Caco-2 (cell line): ENCODE results near the gene TRPT1. TPM values are rescaled to one million over a fixed set of nuclear protein-coding genes. Genes with fewer than 3 reads are reported as not detected.

Source experiments
- BruUV-seq: library from RNA; stranded (reverse); fragments of 400-500 nt; replicated peaks from 2 replicates; lab custom pipeline; 2021; lab: Mats Ljungman, UMichigan
- CTCF ChIA-PET: fragments of 300-600 bp; sonication (Branson Sonifier 250); formaldehyde crosslinking; loops from one replicate; lab custom pipeline; 2022; ENCODE audit warnings: antibody characterized with exemption; lab: Charles Lee
- POLR2A ChIA-PET: fragments of 300-600 bp; sonication (Branson Sonifier 250); formaldehyde crosslinking; loops from one replicate; lab custom pipeline; 2022; ENCODE audit warnings: antibody characterized with exemption; lab: Charles Lee
- DNase-seq, 2 experiments: peaks; one replicate each; pipeline versions ENCODE4 v3.0.0 to v3.0.0-alpha.2; 2020 to 2022
- H3K27me3 ChIP-seq: replicated peaks from 2 replicates; pipeline ENCODE4 v1.6.0; 2011; ENCODE audit warnings: low read length; ENCODE audit not compliant: control insufficient read depth, insufficient read depth
- H3K36me3 ChIP-seq: 2 replicates; pipeline ENCODE4 v1.5.1; 2011; ENCODE audit warnings: low read length; ENCODE audit not compliant: control insufficient read depth, insufficient read depth
- H3K4me1 ChIP-seq: fragments of 250-450 bp; sonication (Bioruptor Pico); 2 replicates; pipeline ENCODE4 v1.5.1; 2020; ENCODE audit warnings: mild to moderate bottlenecking
- H3K4me3 ChIP-seq: 2 replicates; pipeline ENCODE4 v1.5.1; 2011; ENCODE audit warnings: low read depth, mild to moderate bottlenecking, control low read depth, low read length
- H3K9me3 ChIP-seq: fragments of 250-450 bp; sonication (Bioruptor Pico); 2 replicates; pipeline ENCODE4 v1.5.1; 2020; ENCODE audit warnings: mild to moderate bottlenecking, moderate library complexity
- H3K27ac Mint-ChIP-seq: one replicate; pipeline ENCODE4 v1.8.0; 2022; ENCODE audit warnings: mixed read lengths; ENCODE audit not compliant: unreplicated experiment
- H3K27me3 Mint-ChIP-seq: one replicate; pipeline ENCODE4 v1.8.0; 2022; ENCODE audit warnings: mixed read lengths; ENCODE audit not compliant: insufficient read depth, unreplicated experiment
- H3K36me3 Mint-ChIP-seq: one replicate; pipeline ENCODE4 v1.8.0; 2022; ENCODE audit warnings: mild to moderate bottlenecking, mixed read lengths; ENCODE audit not compliant: insufficient read depth, unreplicated experiment
- H3K4me1 Mint-ChIP-seq: one replicate; pipeline ENCODE4 v1.8.0; 2022; ENCODE audit warnings: low read depth, mixed read lengths; ENCODE audit not compliant: unreplicated experiment
- H3K4me3 Mint-ChIP-seq: one replicate; pipeline ENCODE4 v1.8.0; 2022; ENCODE audit warnings: mild to moderate bottlenecking, moderate library complexity, mixed read lengths; ENCODE audit not compliant: unreplicated experiment
- H3K9me3 Mint-ChIP-seq: one replicate; pipeline ENCODE4 v1.8.0; 2022; ENCODE audit warnings: mixed read lengths; ENCODE audit not compliant: unreplicated experiment
- CTCF ChIP-seq, 2 experiments: fragments of 200-600 bp in 1 of 2; IDR thresholded peaks; 1 replicate in 1 of 2; 2 replicates in 1 of 2; pipeline versions ENCODE4 v1.5.1 to v1.8.0; 2011 to 2022; ENCODE audit warnings: antibody characterized with exemption in 1 of 2, control low read depth in 1 of 2, inconsistent platforms in 1 of 2, low read depth in 1 of 2, low read length in 1 of 2, mild to moderate bottlenecking in 1 of 2, moderate library complexity in 1 of 2; ENCODE audit not compliant: insufficient read depth in 1 of 2, severe bottlenecking in 1 of 2, unreplicated experiment in 1 of 2
- intact Hi-C: fragments of 100-400 bp; cut with micrococcal nuclease; formaldehyde crosslinking; loops from one replicate; pipeline ENCODE4 v1.10.0; 2022; ENCODE audit not compliant: unreplicated experiment
- total RNA-seq: library from RNA; stranded (reverse); gene quantifications from 2 replicates; pipeline ENCODE4 v1.2.3, GENCODE V29; 2022

TRPT1 gene
- total RNA-seq, 1 experiment from 2014 or later: 32.1 TPM

GRCh38 chr11:64178951-64179639, 46.9 kb downstream of the TRPT1 start:
- peaks cover 13% of the 10 kb centered on the region for H3K4me1 ChIP-seq
- H3K4me3 ChIP-seq: no peak overlapping the region
- no peaks in the 10 kb centered on the region for H3K27me3 Mint-ChIP-seq
- no peak for DNase-seq
- H3K27me3 ChIP-seq: no peaks in the 10 kb centered on the region
- TF ChIP-seq CTCF (IDR thresholded peaks at IDR 0.05; ENCODE audit: insufficient read depth in 1 of 2, low read depth in 1 of 2, low read length in 1 of 2, severe bottlenecking in 1 of 2, unreplicated experiment in 1 of 2): no peak
- intact Hi-C loops: no loop called here
- H3K4me1 Mint-ChIP-seq: peaks cover 12% of the 10 kb centered on the region
- no peak overlapping the region for H3K4me3 Mint-ChIP-seq
- ChIA-PET CTCF (no interaction called here), POLR2A (no interaction called here)
- peaks cover 3% of the 10 kb centered on the region; the same call in 1 of the 2 replicates for H3K9me3 ChIP-seq
- peaks cover 22% of the 10 kb centered on the region for H3K36me3 Mint-ChIP-seq
- no peaks in the 10 kb centered on the region for H3K36me3 ChIP-seq
- H3K27ac Mint-ChIP-seq: no peak overlapping the region
- peaks cover 6% of the 10 kb centered on the region for H3K9me3 Mint-ChIP-seq
- no TSS peak for BruUV-seq

- Mint-ChIP-seq H3K9me3 (peaks cover 10% of the 10 kb centered on the region), H3K27ac (no peak overlapping the region), H3K4me3 (no peak overlapping the region), H3K27me3 (no peaks in the 10 kb centered on the region), H3K36me3 (peaks cover 20% of the 10 kb centered on the region), H3K4me1 (peaks cover 3% of the 10 kb centered on the region)
- DNase-seq: no peak
- CTCF ChIA-PET: no interaction called here
- Histone ChIP-seq H3K36me3 (no peaks in the 10 kb centered on the region), H3K9me3 (peaks cover 7% of the 10 kb centered on the region; the same call in 1 of the 2 replicates), H3K4me3 (no peak overlapping the region), H3K4me1 (peaks cover 8% of the 10 kb centered on the region; the same call in 1 of the 2 replicates), H3K27me3 (no peaks in the 10 kb centered on the region)
- POLR2A ChIA-PET: no interaction called here
- intact Hi-C loops: no loop called here
- BruUV-seq: no TSS peak
- no peak for TF ChIP-seq CTCF (IDR thresholded peaks at IDR 0.05; ENCODE audit: insufficient read depth in 1 of 2, low read depth in 1 of 2, low read length in 1 of 2, severe bottlenecking in 1 of 2, unreplicated experiment in 1 of 2)
Observed at GRCh38 chr11:64178203-64178602, 47.8 kb downstream of the TRPT1 start.

- DNase-seq: no peak
- ChIA-PET CTCF (no interaction called here), POLR2A (no interaction called here)
- peaks cover 13% of the 10 kb centered on the region for H3K36me3 Mint-ChIP-seq
- Histone ChIP-seq H3K4me1 (peaks cover 6% of the 10 kb centered on the region; the same call in 1 of the 2 replicates), H3K4me3 (no peak overlapping the region), H3K27me3 (no peaks in the 10 kb centered on the region), H3K9me3 (peaks cover 7% of the 10 kb centered on the region; the same call in 1 of the 2 replicates), H3K36me3 (no peaks in the 10 kb centered on the region)
- TF ChIP-seq CTCF (IDR thresholded peaks at IDR 0.05; ENCODE audit: insufficient read depth in 1 of 2, low read depth in 1 of 2, low read length in 1 of 2, severe bottlenecking in 1 of 2, unreplicated experiment in 1 of 2): no peak
- no TSS peak for BruUV-seq
- H3K4me3 Mint-ChIP-seq: no peak overlapping the region
- intact Hi-C loops: no loop called here
- H3K4me1 Mint-ChIP-seq: no peaks in the 10 kb centered on the region
- peaks cover 10% of the 10 kb centered on the region for H3K9me3 Mint-ChIP-seq
- no peaks in the 10 kb centered on the region for H3K27me3 Mint-ChIP-seq
- no peak overlapping the region for H3K27ac Mint-ChIP-seq
Observed at GRCh38 chr11:64176751-64177150, 49.2 kb downstream of the TRPT1 start.

Other genes starting within 250 kb of the TRPT1 start
- 140 and 152 TPM in 2 replicates for gene OTUB1, start 239.7 kb downstream of the TRPT1 start, total RNA-seq
- 0.14 and 0.39 TPM in 2 replicates for gene FLRT1, start 190.3 kb downstream of the TRPT1 start, total RNA-seq
- gene MACROD1, start 60.1 kb downstream of the TRPT1 start, total RNA-seq: 24.0 and 29.6 TPM in 2 replicates
- gene STIP1, start 40.0 kb downstream of the TRPT1 start, total RNA-seq: 293 and 297 TPM in 2 replicates
- 3.3 and 4.3 TPM in 2 replicates for gene FERMT3, start 19.5 kb downstream of the TRPT1 start, total RNA-seq
- gene NUDT22, start 88 bp upstream of the TRPT1 start, total RNA-seq: 31.9 and 33.4 TPM in 2 replicates
- gene DNAJC4, start 4.4 kb upstream of the TRPT1 start, total RNA-seq: 22.3 and 22.9 TPM in 2 replicates
- gene VEGFB, start 8.4 kb upstream of the TRPT1 start, total RNA-seq: 60.6 and 61.7 TPM in 2 replicates
- gene FKBP2, start 14.9 kb upstream of the TRPT1 start, total RNA-seq: 70.2 and 76.8 TPM in 2 replicates
- gene PPP1R14B, start 20.8 kb upstream of the TRPT1 start, total RNA-seq: 162 and 185 TPM in 2 replicates
- gene PLCB3, start 25.3 kb upstream of the TRPT1 start, total RNA-seq: 37.5 and 40.6 TPM in 2 replicates
- 50.5 and 51.6 TPM in 2 replicates for gene BAD, start 58.5 kb upstream of the TRPT1 start, total RNA-seq
- 52.2 and 58.5 TPM in 2 replicates for gene GPR137, start 59.7 kb upstream of the TRPT1 start, total RNA-seq
- gene KCNK4, start 65.1 kb upstream of the TRPT1 start, total RNA-seq: not detected in 2 replicates
- 12.8 and 16.7 TPM in 2 replicates for gene CATSPERZ, start 74.2 kb upstream of the TRPT1 start, total RNA-seq
- gene ESRRA, start 79.3 kb upstream of the TRPT1 start, total RNA-seq: 66.9 and 71.7 TPM in 2 replicates
- 235 and 246 TPM in 2 replicates for gene TRMT112, start 91.4 kb upstream of the TRPT1 start, total RNA-seq
- 269 and 306 TPM in 2 replicates for gene PRDX5, start 91.9 kb upstream of the TRPT1 start, total RNA-seq
- gene CCDC88B, start 114.0 kb upstream of the TRPT1 start, total RNA-seq: 3.6 and 3.9 TPM in 2 replicates
- gene RPS6KA4, start 133.0 kb upstream of the TRPT1 start, total RNA-seq: 95.7 and 98.6 TPM in 2 replicates